ENCODE measurements around the gene YES1. TPM values are rescaled to one million over a fixed set of nuclear protein-coding genes. Genes with fewer than 3 reads are reported as not detected.

YES1 gene
- total and polyA plus RNA-seq, 2 of the 13 experiments (the other 11 are each of a cell fraction or from before 2014, with no cell fraction given) = 17.2 to 70.8 TPM

DNA sequence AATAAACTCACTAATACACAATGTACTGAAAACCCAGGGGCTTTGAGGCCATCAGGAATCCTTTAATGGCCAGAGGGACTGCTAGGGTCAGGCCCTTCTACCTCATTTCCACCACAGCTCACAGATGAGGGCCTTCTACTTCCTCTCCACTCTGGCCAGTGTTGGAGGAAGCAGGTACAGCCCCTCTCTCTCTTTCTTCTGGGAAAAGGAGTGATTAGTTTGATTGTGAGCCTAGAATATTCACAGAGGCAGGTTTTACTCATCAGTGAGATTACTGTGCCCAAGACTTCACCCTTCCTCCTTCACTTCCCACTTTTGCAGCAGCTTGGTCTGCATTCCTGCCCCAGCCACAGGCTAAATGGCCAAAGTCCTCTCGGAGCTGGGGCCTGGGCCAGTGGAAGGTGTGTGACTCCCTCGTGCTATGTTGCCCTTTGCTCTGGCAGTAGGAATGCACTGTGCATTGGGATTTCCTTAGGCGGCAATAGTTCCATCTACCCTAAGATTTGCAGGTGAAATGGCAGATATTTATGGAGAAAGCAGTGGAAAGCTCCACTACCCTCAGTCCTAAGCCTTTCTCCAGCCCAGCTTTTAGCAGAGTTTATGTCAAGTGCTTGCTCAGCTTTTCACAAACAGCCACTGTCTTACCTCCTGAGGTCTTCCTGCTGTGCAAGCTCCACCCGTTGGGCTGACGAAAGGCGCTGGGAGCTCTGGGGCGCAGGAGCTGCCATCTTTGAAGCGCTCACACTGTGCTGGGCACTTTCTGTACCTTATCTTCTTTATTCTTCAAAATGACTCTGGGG, 36.2 kb upstream of the YES1 start (continued):
- TF ChIP-seq ZNF530 (CRISPR knock-in tag; IDR thresholded peaks at IDR 0.05; ENCODE audit: low read depth) = no peak
- TF ChIP-seq TOPORS (CRISPR knock-in tag; IDR thresholded peaks at IDR 0.05) = 0 out of 2 replicates have a peak, but pooled peaks have one; percentile 75
- TF ChIP-seq, protein P1, sequence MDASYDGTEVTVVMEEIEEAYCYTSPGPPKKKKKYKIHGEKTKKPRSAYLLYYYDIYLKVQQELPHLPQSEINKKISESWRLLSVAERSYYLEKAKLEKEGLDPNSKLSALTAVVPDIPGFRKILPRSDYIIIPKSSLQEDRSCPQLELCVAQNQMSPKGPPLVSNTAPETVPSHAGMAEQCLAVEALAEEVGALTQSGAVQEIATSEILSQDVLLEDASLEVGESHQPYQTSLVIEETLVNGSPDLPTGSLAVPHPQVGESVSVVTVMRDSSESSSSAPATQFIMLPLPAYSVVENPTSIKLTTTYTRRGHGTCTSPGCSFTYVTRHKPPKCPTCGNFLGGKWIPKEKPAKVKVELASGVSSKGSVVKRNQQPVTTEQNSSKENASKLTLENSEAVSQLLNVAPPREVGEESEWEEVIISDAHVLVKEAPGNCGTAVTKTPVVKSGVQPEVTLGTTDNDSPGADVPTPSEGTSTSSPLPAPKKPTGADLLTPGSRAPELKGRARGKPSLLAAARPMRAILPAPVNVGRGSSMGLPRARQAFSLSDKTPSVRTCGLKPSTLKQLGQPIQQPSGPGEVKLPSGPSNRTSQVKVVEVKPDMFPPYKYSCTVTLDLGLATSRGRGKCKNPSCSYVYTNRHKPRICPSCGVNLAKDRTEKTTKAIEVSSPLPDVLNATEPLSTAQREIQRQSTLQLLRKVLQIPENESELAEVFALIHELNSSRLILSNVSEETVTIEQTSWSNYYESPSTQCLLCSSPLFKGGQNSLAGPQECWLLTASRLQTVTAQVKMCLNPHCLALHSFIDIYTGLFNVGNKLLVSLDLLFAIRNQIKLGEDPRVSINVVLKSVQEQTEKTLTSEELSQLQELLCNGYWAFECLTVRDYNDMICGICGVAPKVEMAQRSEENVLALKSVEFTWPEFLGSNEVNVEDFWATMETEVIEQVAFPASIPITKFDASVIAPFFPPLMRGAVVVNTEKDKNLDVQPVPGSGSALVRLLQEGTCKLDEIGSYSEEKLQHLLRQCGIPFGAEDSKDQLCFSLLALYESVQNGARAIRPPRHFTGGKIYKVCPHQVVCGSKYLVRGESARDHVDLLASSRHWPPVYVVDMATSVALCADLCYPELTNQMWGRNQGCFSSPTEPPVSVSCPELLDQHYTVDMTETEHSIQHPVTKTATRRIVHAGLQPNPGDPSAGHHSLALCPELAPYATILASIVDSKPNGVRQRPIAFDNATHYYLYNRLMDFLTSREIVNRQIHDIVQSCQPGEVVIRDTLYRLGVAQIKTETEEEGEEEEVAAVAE (CRISPR knock-in tag; IDR thresholded peaks at IDR 0.05; ENCODE audit: borderline replicate concordance) = no peak
- TF ChIP-seq, protein P2, sequence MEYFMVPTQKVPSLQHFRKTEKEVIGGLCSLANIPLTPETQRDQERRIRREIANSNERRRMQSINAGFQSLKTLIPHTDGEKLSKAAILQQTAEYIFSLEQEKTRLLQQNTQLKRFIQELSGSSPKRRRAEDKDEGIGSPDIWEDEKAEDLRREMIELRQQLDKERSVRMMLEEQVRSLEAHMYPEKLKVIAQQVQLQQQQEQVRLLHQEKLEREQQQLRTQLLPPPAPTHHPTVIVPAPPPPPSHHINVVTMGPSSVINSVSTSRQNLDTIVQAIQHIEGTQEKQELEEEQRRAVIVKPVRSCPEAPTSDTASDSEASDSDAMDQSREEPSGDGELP (IDR thresholded peaks at IDR 0.05; ENCODE audit: borderline replicate concordance, low read depth) = peak; percentile 42; the same call in 1 of the 2 replicates
- TF ChIP-seq, protein P3, sequence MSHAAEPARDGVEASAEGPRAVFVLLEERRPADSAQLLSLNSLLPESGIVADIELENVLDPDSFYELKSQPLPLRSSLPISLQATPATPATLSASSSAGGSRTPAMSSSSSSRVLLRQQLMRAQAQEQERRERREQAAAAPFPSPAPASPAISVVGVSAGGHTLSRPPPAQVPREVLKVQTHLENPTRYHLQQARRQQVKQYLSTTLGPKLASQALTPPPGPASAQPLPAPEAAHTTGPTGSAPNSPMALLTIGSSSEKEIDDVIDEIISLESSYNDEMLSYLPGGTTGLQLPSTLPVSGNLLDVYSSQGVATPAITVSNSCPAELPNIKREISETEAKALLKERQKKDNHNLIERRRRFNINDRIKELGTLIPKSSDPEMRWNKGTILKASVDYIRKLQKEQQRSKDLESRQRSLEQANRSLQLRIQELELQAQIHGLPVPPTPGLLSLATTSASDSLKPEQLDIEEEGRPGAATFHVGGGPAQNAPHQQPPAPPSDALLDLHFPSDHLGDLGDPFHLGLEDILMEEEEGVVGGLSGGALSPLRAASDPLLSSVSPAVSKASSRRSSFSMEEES (CRISPR knock-in tag; IDR thresholded peaks at IDR 0.05) = peak; percentile 89
- no peak for TF ChIP-seq ZNF567 (CRISPR knock-in tag; IDR thresholded peaks at IDR 0.05; ENCODE audit: borderline replicate concordance)
- no peak for TF ChIP-seq SMAD9 (CRISPR knock-in tag; IDR thresholded peaks at IDR 0.05)
- TF ChIP-seq, protein P4, sequence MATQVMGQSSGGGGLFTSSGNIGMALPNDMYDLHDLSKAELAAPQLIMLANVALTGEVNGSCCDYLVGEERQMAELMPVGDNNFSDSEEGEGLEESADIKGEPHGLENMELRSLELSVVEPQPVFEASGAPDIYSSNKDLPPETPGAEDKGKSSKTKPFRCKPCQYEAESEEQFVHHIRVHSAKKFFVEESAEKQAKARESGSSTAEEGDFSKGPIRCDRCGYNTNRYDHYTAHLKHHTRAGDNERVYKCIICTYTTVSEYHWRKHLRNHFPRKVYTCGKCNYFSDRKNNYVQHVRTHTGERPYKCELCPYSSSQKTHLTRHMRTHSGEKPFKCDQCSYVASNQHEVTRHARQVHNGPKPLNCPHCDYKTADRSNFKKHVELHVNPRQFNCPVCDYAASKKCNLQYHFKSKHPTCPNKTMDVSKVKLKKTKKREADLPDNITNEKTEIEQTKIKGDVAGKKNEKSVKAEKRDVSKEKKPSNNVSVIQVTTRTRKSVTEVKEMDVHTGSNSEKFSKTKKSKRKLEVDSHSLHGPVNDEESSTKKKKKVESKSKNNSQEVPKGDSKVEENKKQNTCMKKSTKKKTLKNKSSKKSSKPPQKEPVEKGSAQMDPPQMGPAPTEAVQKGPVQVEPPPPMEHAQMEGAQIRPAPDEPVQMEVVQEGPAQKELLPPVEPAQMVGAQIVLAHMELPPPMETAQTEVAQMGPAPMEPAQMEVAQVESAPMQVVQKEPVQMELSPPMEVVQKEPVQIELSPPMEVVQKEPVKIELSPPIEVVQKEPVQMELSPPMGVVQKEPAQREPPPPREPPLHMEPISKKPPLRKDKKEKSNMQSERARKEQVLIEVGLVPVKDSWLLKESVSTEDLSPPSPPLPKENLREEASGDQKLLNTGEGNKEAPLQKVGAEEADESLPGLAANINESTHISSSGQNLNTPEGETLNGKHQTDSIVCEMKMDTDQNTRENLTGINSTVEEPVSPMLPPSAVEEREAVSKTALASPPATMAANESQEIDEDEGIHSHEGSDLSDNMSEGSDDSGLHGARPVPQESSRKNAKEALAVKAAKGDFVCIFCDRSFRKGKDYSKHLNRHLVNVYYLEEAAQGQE (IDR thresholded peaks at IDR 0.05; ENCODE audit: borderline replicate concordance in 1 of 2, low read depth in 1 of 2, low read length in 2 of 2) = peak in 1 of 2 experiments; percentile 71; a peak in 1 of 4 replicates
- TF ChIP-seq, protein P5, sequence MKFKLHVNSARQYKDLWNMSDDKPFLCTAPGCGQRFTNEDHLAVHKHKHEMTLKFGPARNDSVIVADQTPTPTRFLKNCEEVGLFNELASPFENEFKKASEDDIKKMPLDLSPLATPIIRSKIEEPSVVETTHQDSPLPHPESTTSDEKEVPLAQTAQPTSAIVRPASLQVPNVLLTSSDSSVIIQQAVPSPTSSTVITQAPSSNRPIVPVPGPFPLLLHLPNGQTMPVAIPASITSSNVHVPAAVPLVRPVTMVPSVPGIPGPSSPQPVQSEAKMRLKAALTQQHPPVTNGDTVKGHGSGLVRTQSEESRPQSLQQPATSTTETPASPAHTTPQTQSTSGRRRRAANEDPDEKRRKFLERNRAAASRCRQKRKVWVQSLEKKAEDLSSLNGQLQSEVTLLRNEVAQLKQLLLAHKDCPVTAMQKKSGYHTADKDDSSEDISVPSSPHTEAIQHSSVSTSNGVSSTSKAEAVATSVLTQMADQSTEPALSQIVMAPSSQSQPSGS (CRISPR knock-in tag; IDR thresholded peaks at IDR 0.05) = peak; percentile 89
- TF ChIP-seq, protein P6, sequence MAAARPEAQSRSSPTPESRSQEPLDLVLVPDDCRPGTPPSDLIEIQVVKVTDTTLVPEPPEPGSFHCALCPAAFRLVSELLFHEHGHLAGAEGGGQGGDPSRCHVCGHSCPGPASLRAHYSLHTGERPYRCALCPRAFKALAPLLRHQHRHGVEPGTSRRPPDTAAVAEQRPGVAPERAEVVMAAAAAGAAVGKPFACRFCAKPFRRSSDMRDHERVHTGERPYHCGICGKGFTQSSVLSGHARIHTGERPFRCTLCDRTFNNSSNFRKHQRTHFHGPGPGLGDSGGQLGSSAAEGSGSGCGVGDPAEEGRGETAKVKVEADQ (CRISPR knock-in tag; IDR thresholded peaks at IDR 0.05; ENCODE audit: borderline replicate concordance) = no peak; the same call in 1 of the 2 replicates
- TF ChIP-seq, protein P7, sequence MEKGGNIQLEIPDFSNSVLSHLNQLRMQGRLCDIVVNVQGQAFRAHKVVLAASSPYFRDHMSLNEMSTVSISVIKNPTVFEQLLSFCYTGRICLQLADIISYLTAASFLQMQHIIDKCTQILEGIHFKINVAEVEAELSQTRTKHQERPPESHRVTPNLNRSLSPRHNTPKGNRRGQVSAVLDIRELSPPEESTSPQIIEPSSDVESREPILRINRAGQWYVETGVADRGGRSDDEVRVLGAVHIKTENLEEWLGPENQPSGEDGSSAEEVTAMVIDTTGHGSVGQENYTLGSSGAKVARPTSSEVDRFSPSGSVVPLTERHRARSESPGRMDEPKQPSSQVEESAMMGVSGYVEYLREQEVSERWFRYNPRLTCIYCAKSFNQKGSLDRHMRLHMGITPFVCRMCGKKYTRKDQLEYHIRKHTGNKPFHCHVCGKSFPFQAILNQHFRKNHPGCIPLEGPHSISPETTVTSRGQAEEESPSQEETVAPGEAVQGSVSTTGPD (CRISPR knock-in tag; IDR thresholded peaks at IDR 0.05) = no peak
- TF ChIP-seq ZNF557 (CRISPR knock-in tag; IDR thresholded peaks at IDR 0.05) = no peak

Measured in HepG2 (cell line).